Measurements from ENCODE around the gene NDUFV2. TPM values are rescaled to one million over a fixed set of nuclear protein-coding genes. Genes with fewer than 3 reads are reported as not detected.

NDUFV2 gene
- total RNA-seq, 1 donor from 2014 or later, result 228 TPM

- peaks cover 38% of the 10 kb centered on the region for H3K36me3 Mint-ChIP-seq
- no peak for DNase-seq (ENCODE audit: low spot score)
Measured at GRCh38 chr18:9172506-9173127, 70.1 kb downstream of the NDUFV2 start.

GRCh38 chr18:9173770-9174233 lies 71.3 kb downstream of the NDUFV2 start:
- H3K36me3 ChIP-seq, result no peaks in the 10 kb centered on the region
- no peak for TF ChIP-seq EZH2phosphoT487 (IDR thresholded peaks at IDR 0.05)
- no peak for TF ChIP-seq CTCF (IDR thresholded peaks at IDR 0.05)
- no peak for TF ChIP-seq EZH2 (IDR thresholded peaks at IDR 0.05)
- H4K20me1 ChIP-seq (ENCODE audit: low read depth), result peaks cover 4% of the 10 kb centered on the region
- peaks cover 29% of the 10 kb centered on the region for H3K9me3 Mint-ChIP-seq
- H3K36me3 Mint-ChIP-seq, result peaks cover 36% of the 10 kb centered on the region
- no peaks in the 10 kb centered on the region for H3K4me1 ChIP-seq
- H3F3A ChIP-seq (ENCODE audit: low read depth), result no peaks in the 10 kb centered on the region
- H3K4me3 ChIP-seq, result no peak overlapping the region
- H3K27me3 ChIP-seq, result no peaks in the 10 kb centered on the region
- peaks cover 67% of the 10 kb centered on the region for H3K79me2 ChIP-seq (ENCODE audit: low read depth)
- H3K27ac Mint-ChIP-seq, result no peak overlapping the region
- H3K9me3 ChIP-seq (ENCODE audit: low read depth), result no peaks in the 10 kb centered on the region
- no peak overlapping the region for H3K27ac ChIP-seq
- DNase-seq (ENCODE audit: low spot score), result no peak
- no peak overlapping the region for H2AFZ ChIP-seq (replicated peaks)
- H3K9ac ChIP-seq, result no peak overlapping the region
- H3K27me3 Mint-ChIP-seq (ENCODE audit: insufficient read depth, low read depth), result no peaks in the 10 kb centered on the region
- no peak overlapping the region for H3K4me2 ChIP-seq
- H3K4me3 Mint-ChIP-seq, result no peak overlapping the region
- no peaks in the 10 kb centered on the region for H3K4me1 Mint-ChIP-seq

More at GRCh38 chr18:9172506-9173127, 70.1 kb downstream of the NDUFV2 start:
- Histone ChIP-seq H3K9ac (no peak overlapping the region), H4K20me1 (ENCODE audit: low read depth) (peaks cover 4% of the 10 kb centered on the region), H3K4me1 (no peaks in the 10 kb centered on the region), H2AFZ (replicated peaks) (no peak overlapping the region), H3K27ac (no peak overlapping the region), H3K4me2 (no peak overlapping the region), H3K36me3 (no peaks in the 10 kb centered on the region), H3F3A (ENCODE audit: low read depth) (no peaks in the 10 kb centered on the region), H3K27me3 (no peaks in the 10 kb centered on the region), H3K4me3 (no peak overlapping the region), H3K79me2 (ENCODE audit: low read depth) (peaks cover 63% of the 10 kb centered on the region), H3K9me3 (ENCODE audit: low read depth) (no peaks in the 10 kb centered on the region)
- H3K4me3 Mint-ChIP-seq, result no peak overlapping the region
- H3K27ac Mint-ChIP-seq, result no peak overlapping the region
- no peaks in the 10 kb centered on the region for H3K27me3 Mint-ChIP-seq (ENCODE audit: insufficient read depth, low read depth)
- no peak for TF ChIP-seq CTCF (IDR thresholded peaks at IDR 0.05)
- no peak for TF ChIP-seq EZH2 (IDR thresholded peaks at IDR 0.05)
- no peak for TF ChIP-seq EZH2phosphoT487 (IDR thresholded peaks at IDR 0.05)
- H3K9me3 Mint-ChIP-seq, result peaks cover 34% of the 10 kb centered on the region
- H3K4me1 Mint-ChIP-seq, result no peaks in the 10 kb centered on the region

- no peaks in the 10 kb centered on the region for H3K4me1 ChIP-seq
- no peak overlapping the region for H3K9ac ChIP-seq
- H3K9me3 ChIP-seq (ENCODE audit: low read depth), result no peaks in the 10 kb centered on the region
- DNase-seq (ENCODE audit: low spot score), result no peak
- H4K20me1 ChIP-seq (ENCODE audit: low read depth), result peaks cover 4% of the 10 kb centered on the region
- no peak overlapping the region for H3K27ac ChIP-seq
- no peaks in the 10 kb centered on the region for H3F3A ChIP-seq (ENCODE audit: low read depth)
- no peak overlapping the region for H3K4me2 ChIP-seq
- Mint-ChIP-seq H3K36me3 (peaks cover 33% of the 10 kb centered on the region), H3K27ac (no peak overlapping the region), H3K4me1 (no peaks in the 10 kb centered on the region), H3K9me3 (peaks cover 25% of the 10 kb centered on the region), H3K4me3 (no peak overlapping the region), H3K27me3 (ENCODE audit: insufficient read depth, low read depth) (no peaks in the 10 kb centered on the region)
- H3K36me3 ChIP-seq, result no peaks in the 10 kb centered on the region
- TF ChIP-seq EZH2 (IDR thresholded peaks at IDR 0.05), result no peak
- no peak for TF ChIP-seq CTCF (IDR thresholded peaks at IDR 0.05)
- no peak for TF ChIP-seq EZH2phosphoT487 (IDR thresholded peaks at IDR 0.05)
- no peaks in the 10 kb centered on the region for H3K27me3 ChIP-seq
- H2AFZ ChIP-seq (replicated peaks), result no peak overlapping the region
- H3K4me3 ChIP-seq, result no peak overlapping the region
- H3K79me2 ChIP-seq (ENCODE audit: low read depth), result peaks cover 69% of the 10 kb centered on the region
Measured at GRCh38 chr18:9174302-9174701, 71.8 kb downstream of the NDUFV2 start.

Measured in neural progenitor cell (in vitro differentiated cells).